Neural progenitor cell (in vitro differentiated cells): ENCODE results near the gene MYO1F. TPM values are rescaled to one million over a fixed set of nuclear protein-coding genes. Genes with fewer than 3 reads are reported as not detected.

Experiments
- DNase-seq: peaks from one replicate; pipeline ENCODE4 v3.0.0-alpha.2; 2016; ENCODE audit warnings: low spot score
- H2AFZ ChIP-seq: fragments of 200-600 bp; sonication (generic); replicated peaks from 2 replicates; pipeline ENCODE4 v1.6.1; 2016; ENCODE audit warnings: antibody characterized with exemption
- H3F3A ChIP-seq: fragments of 200-600 bp; sonication (generic); 2 replicates; pipeline ENCODE4 v1.6.1; 2016; ENCODE audit warnings: antibody characterized with exemption, low read depth
- H3K27ac ChIP-seq: fragments of 200-600 bp; sonication (generic); 2 replicates; pipeline ENCODE4 v1.5.1; 2016; ENCODE audit warnings: mild to moderate bottlenecking
- H3K27me3 ChIP-seq: fragments of 200-600 bp; sonication (generic); 2 replicates; pipeline ENCODE4 v1.6.1; 2016; ENCODE audit warnings: mild to moderate bottlenecking, moderate library complexity
- H3K36me3 ChIP-seq: fragments of 200-600 bp; sonication (generic); 2 replicates; pipeline ENCODE4 v1.5.1; 2016
- H3K4me1 ChIP-seq: fragments of 200-600 bp; sonication (generic); 2 replicates; pipeline ENCODE4 v1.6.1; 2016; ENCODE audit warnings: mixed run types
- H3K4me2 ChIP-seq: fragments of 200-600 bp; sonication (generic); 2 replicates; pipeline ENCODE4 v1.6.1; 2016
- H3K4me3 ChIP-seq: fragments of 200-600 bp; sonication (generic); 2 replicates; pipeline ENCODE4 v1.5.1; 2016
- H3K79me2 ChIP-seq: fragments of 200-600 bp; sonication (generic); 2 replicates; pipeline ENCODE4 v1.6.1; 2016; ENCODE audit warnings: low read depth
- H3K9ac ChIP-seq: fragments of 200-600 bp; sonication (generic); 2 replicates; pipeline ENCODE4 v1.6.1; 2016
- H3K9me3 ChIP-seq: fragments of 200-600 bp; sonication (generic); 2 replicates; pipeline ENCODE4 v1.5.1; 2016; ENCODE audit warnings: low read depth
- H4K20me1 ChIP-seq: fragments of 200-600 bp; sonication (generic); 2 replicates; pipeline ENCODE4 v1.6.1; 2016; ENCODE audit warnings: low read depth
- H3K27ac Mint-ChIP-seq: 3 replicates; pipeline ENCODE4 v1.8.0; 2021; ENCODE audit warnings: mixed read lengths
- H3K27me3 Mint-ChIP-seq: 2 replicates; pipeline ENCODE4 v1.8.0; 2022; ENCODE audit warnings: low read depth, mild to moderate bottlenecking, inconsistent platforms, moderate library complexity, mixed read lengths; ENCODE audit not compliant: insufficient read depth
- H3K36me3 Mint-ChIP-seq: 3 replicates; pipeline ENCODE4 v1.8.0; 2021; ENCODE audit warnings: mixed read lengths
- H3K4me1 Mint-ChIP-seq: 3 replicates; pipeline ENCODE4 v1.8.0; 2021; ENCODE audit warnings: mixed read lengths
- H3K4me3 Mint-ChIP-seq: 3 replicates; pipeline ENCODE4 v1.8.0; 2021; ENCODE audit warnings: mild to moderate bottlenecking, moderate library complexity, mixed read lengths
- H3K9me3 Mint-ChIP-seq: 3 replicates; pipeline ENCODE4 v1.8.0; 2020; ENCODE audit warnings: mixed read lengths
- EZH2 ChIP-seq: fragments of 200-600 bp; sonication (generic); IDR thresholded peaks from 2 replicates; pipeline ENCODE4 v1.6.1; 2017; ENCODE audit warnings: antibody characterized with exemption, mild to moderate bottlenecking, moderate library complexity
- EZH2phosphoT487 ChIP-seq: fragments of 200-600 bp; sonication (generic); IDR thresholded peaks from 2 replicates; pipeline ENCODE4 v1.6.1; 2017; ENCODE audit warnings: antibody characterized with exemption
- total RNA-seq: library from RNA; depleted of rRNA; stranded (reverse); fragments of >200 nt; gene quantifications from 2 replicates; pipeline ENCODE4 v1.2.3, GENCODE V29; 2015; ENCODE audit warnings: low replicate concordance
- TF ChIP-seq, protein P1 (sequence below): fragments of 200-600 bp; sonication (generic); IDR thresholded peaks from 2 replicates; pipeline ENCODE4 v1.5.1; 2017; ENCODE audit warnings: antibody characterized with exemption, mild to moderate bottlenecking

Gene MYO1F
- total RNA-seq, 1 donor from 2014 or later, result 0.15 TPM

DNA sequence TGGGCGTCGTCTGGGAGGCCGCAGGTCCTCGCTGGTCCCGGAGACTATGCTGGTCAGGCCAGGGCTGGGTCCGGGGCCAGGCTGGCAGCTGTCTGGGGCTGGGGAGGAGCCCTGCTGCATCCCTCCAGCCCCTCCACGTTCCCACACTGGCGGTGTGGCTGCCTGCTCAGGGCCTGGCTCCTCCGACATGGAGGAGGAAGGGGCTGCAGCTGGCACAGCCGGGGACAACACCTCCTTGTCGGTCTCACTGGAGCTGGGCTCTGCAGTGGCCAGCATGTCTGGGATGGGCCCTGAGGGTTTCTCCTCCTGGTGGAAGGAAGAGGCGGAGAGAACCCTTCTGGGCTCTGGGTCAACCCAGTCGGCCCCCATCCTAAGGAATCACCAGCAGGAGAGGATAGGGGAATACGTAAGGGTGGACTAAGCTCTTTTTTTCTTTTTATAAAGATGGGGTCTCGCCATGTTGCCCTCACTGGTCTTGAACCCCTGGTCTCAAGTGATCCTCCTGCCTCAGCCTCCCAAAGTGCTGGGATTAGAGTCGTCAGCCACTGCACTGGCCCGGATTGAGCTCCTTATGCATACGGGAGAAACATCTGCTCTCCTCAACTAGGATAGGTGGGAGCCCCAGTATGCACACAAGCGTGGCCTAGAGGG, 64.1 kb downstream of the MYO1F start:
- no peaks in the 10 kb centered on the region for H4K20me1 ChIP-seq
- TF ChIP-seq EZH2 (no peak), EZH2phosphoT487 (no peak)
- TF ChIP-seq, protein P1, sequence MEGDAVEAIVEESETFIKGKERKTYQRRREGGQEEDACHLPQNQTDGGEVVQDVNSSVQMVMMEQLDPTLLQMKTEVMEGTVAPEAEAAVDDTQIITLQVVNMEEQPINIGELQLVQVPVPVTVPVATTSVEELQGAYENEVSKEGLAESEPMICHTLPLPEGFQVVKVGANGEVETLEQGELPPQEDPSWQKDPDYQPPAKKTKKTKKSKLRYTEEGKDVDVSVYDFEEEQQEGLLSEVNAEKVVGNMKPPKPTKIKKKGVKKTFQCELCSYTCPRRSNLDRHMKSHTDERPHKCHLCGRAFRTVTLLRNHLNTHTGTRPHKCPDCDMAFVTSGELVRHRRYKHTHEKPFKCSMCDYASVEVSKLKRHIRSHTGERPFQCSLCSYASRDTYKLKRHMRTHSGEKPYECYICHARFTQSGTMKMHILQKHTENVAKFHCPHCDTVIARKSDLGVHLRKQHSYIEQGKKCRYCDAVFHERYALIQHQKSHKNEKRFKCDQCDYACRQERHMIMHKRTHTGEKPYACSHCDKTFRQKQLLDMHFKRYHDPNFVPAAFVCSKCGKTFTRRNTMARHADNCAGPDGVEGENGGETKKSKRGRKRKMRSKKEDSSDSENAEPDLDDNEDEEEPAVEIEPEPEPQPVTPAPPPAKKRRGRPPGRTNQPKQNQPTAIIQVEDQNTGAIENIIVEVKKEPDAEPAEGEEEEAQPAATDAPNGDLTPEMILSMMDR, result no peak
- Mint-ChIP-seq H3K27me3 (peaks cover 10% of the 10 kb centered on the region), H3K9me3 (no peaks in the 10 kb centered on the region), H3K36me3 (no peaks in the 10 kb centered on the region), H3K4me3 (peak overlapping the region; percentile 95), H3K4me1 (peaks cover 15% of the 10 kb centered on the region), H3K27ac (peak overlapping the region; percentile 98)
- no peaks in the 10 kb centered on the region for H3K27me3 ChIP-seq
- DNase-seq, result no peak
- H3K79me2 ChIP-seq, result peaks cover 4% of the 10 kb centered on the region
- no peaks in the 10 kb centered on the region for H3K9me3 ChIP-seq
- peak overlapping the region; percentile 79 for H3K4me2 ChIP-seq
- peak overlapping the region; percentile 25 for H3K9ac ChIP-seq
- peaks cover 8% of the 10 kb centered on the region for H3K4me1 ChIP-seq
- peak overlapping the region; percentile 98 for H2AFZ ChIP-seq
- peaks cover 22% of the 10 kb centered on the region for H3F3A ChIP-seq
- no peaks in the 10 kb centered on the region for H3K36me3 ChIP-seq
- H3K4me3 ChIP-seq, result peak overlapping the region; percentile 93
- H3K27ac ChIP-seq, result peak overlapping the region; percentile 54

- peak overlapping the region; percentile 75 for H3K4me3 Mint-ChIP-seq
- no peak overlapping the region for H3K27ac ChIP-seq
- no peak overlapping the region for H2AFZ ChIP-seq
- H3K36me3 ChIP-seq, result no peaks in the 10 kb centered on the region
- peak overlapping the region; percentile 74 for H3K27ac Mint-ChIP-seq
- H3F3A ChIP-seq, result peaks cover 24% of the 10 kb centered on the region
- peak overlapping the region; percentile 79 for H3K4me2 ChIP-seq
- H3K9ac ChIP-seq, result no peak overlapping the region
- peaks cover 7% of the 10 kb centered on the region for H3K27me3 Mint-ChIP-seq
- peaks cover 8% of the 10 kb centered on the region for H3K4me1 ChIP-seq
- TF ChIP-seq EZH2phosphoT487 (no peak), EZH2 (no peak)
- TF ChIP-seq, protein P1, result no peak
- H4K20me1 ChIP-seq, result no peaks in the 10 kb centered on the region
- H3K79me2 ChIP-seq, result peaks cover 4% of the 10 kb centered on the region
- H3K9me3 ChIP-seq, result no peaks in the 10 kb centered on the region
- no peak overlapping the region for H3K4me3 ChIP-seq
- H3K36me3 Mint-ChIP-seq, result no peaks in the 10 kb centered on the region
- H3K4me1 Mint-ChIP-seq, result peaks cover 13% of the 10 kb centered on the region
- peak; percentile 33 for DNase-seq
- H3K27me3 ChIP-seq, result no peaks in the 10 kb centered on the region
- H3K9me3 Mint-ChIP-seq, result no peaks in the 10 kb centered on the region
Observed at GRCh38 chr19:8512115-8512967, 64.9 kb downstream of the MYO1F start.

DNA sequence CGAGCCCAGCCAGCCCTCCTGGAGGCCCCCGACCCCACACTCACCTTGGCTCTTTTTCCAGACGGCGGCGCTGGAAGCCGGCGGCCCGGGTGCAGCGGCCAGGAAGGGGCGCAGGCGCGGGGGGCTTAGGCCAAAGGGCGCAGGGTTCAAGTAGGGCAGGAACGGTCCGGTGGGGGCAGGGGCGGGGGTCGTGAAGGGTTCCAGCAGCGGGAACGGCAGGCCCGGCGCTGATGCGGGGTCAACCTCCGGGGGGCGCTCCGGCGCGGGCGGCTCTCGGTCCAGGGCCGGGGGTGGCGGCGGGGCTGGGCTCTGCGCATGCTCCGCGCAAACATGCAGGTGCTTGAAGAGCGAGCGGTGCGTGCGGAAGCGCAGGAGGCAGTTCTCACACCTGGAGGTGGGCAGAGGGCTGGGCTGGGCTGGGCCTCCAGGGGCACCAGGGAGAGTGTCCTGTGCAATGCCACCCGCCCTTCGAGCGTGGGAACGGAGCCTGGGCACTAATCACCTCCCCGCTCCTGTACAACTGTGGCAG, 65.6 kb downstream of the MYO1F start:
- H3K9ac ChIP-seq, result no peak overlapping the region
- H3K4me3 Mint-ChIP-seq, result no peak overlapping the region
- H3K4me3 ChIP-seq, result no peak overlapping the region

More for the DNA sequence above, 65.6 kb downstream of the MYO1F start:
- TF ChIP-seq, protein P1, result peak; percentile 15
- no peak for TF ChIP-seq EZH2
- Mint-ChIP-seq H3K36me3 (no peaks in the 10 kb centered on the region), H3K27ac (no peak overlapping the region), H3K9me3 (no peaks in the 10 kb centered on the region), H3K27me3 (peaks cover 7% of the 10 kb centered on the region), H3K4me1 (peaks cover 14% of the 10 kb centered on the region)
- H3K36me3 ChIP-seq, result no peaks in the 10 kb centered on the region
- peaks cover 31% of the 10 kb centered on the region for H3F3A ChIP-seq
- DNase-seq, result no peak
- no peaks in the 10 kb centered on the region for H3K9me3 ChIP-seq
- H3K4me2 ChIP-seq, result no peak overlapping the region
- H3K27me3 ChIP-seq, result no peaks in the 10 kb centered on the region
- H3K27ac ChIP-seq, result no peak overlapping the region
- no peak overlapping the region for H2AFZ ChIP-seq
- H4K20me1 ChIP-seq, result no peaks in the 10 kb centered on the region
- H3K79me2 ChIP-seq, result peaks cover 4% of the 10 kb centered on the region
- H3K4me1 ChIP-seq, result peaks cover 11% of the 10 kb centered on the region
